HEK293 (cell line): Measurements from ENCODE around the gene SLC25A24.
"Not testable (repeated sequence)": the region's sequence is repeated elsewhere in the genome, so short reads cannot be mapped to it uniquely, and the experiment has no call there.

Experiments used
- CTCF ChIA-PET: fragments of 350-600 bp; formaldehyde crosslinking; extraction: SDS; loops from one replicate; lab custom pipeline; 2021; ENCODE audit warnings: antibody characterized with exemption; lab: Yijun Ruan, JAX
- POLR2A ChIA-PET: fragments of 300-600 bp; formaldehyde crosslinking; extraction: SDS; loops from one replicate; lab custom pipeline; 2020; ENCODE audit warnings: antibody characterized with exemption, inconsistent platforms; lab: Yijun Ruan, JAX
- H3K27ac ChIP-seq: fragments of 200-500 bp; sonication (Bioruptor generic); 2 replicates; pipeline ENCODE4 v1.5.1; 2014; ENCODE audit warnings: low read depth, low read length, control low read depth, inconsistent platforms; ENCODE audit errors: extremely low read depth
- H3K36me3 ChIP-seq, 2 experiments: fragments of 200-500 bp in 1 of 2; sonication (Bioruptor generic) in 1 of 2; 1 replicate in 1 of 2; 2 replicates in 1 of 2; pipeline ENCODE4 v1.5.1; 2014 to 2017; ENCODE audit warnings: inconsistent platforms in 2 of 2, low read length in 2 of 2; ENCODE audit not compliant: control insufficient read depth in 2 of 2, insufficient read depth in 1 of 2
- H3K4me1 ChIP-seq: fragments of 200-500 bp; sonication (Bioruptor generic); 2 replicates; pipeline ENCODE4 v1.5.1; 2014; ENCODE audit warnings: mild to moderate bottlenecking, low read length, inconsistent platforms; ENCODE audit not compliant: control insufficient read depth, insufficient read depth
- H3K4me3 ChIP-seq: 2 replicates; pipeline ENCODE4 v1.5.1; 2011; ENCODE audit warnings: low read depth, mild to moderate bottlenecking, control low read depth, low read length, moderate library complexity
- H3K9me3 ChIP-seq: fragments of 200-500 bp; sonication (Bioruptor generic); 2 replicates; pipeline ENCODE4 v1.5.1; 2014; ENCODE audit warnings: low read depth, low read length, inconsistent platforms; ENCODE audit not compliant: control insufficient read depth, insufficient read depth
- GLIS2 ChIP-seq: fragments of 450-650 bp; formaldehyde crosslinking; IDR thresholded peaks from 2 replicates; pipeline ENCODE4 v1.5.1; 2016; ENCODE audit warnings: missing biosample characterization, missing genetic modification characterization
- KLF1 ChIP-seq: fragments of 450-650 bp; formaldehyde crosslinking; IDR thresholded peaks from 2 replicates; pipeline ENCODE4 v1.5.1; 2016; ENCODE audit warnings: missing biosample characterization, missing genetic modification characterization
- KLF17 ChIP-seq: fragments of 450-650 bp; formaldehyde crosslinking; IDR thresholded peaks from 2 replicates; pipeline ENCODE4 v1.5.1; 2016; ENCODE audit warnings: missing biosample characterization, missing genetic modification characterization
- PRDM6 ChIP-seq: fragments of 450-650 bp; formaldehyde crosslinking; IDR thresholded peaks from 2 replicates; pipeline ENCODE4 v1.5.1; 2017; ENCODE audit warnings: missing biosample characterization, missing genetic modification characterization
- SP2 ChIP-seq: fragments of 450-650 bp; formaldehyde crosslinking; IDR thresholded peaks from 2 replicates; pipeline ENCODE4 v1.5.1; 2016; ENCODE audit warnings: missing biosample characterization, missing genetic modification characterization
- ZIC2 ChIP-seq: fragments of 450-650 bp; formaldehyde crosslinking; IDR thresholded peaks from 2 replicates; pipeline ENCODE4 v1.5.1; 2016; ENCODE audit warnings: missing biosample characterization, missing genetic modification characterization
- ZNF114 ChIP-seq: fragments of 450-650 bp; formaldehyde crosslinking; IDR thresholded peaks from 2 replicates; pipeline ENCODE4 v1.5.0; 2017; ENCODE audit warnings: missing biosample characterization, missing genetic modification characterization
- ZNF138 ChIP-seq: fragments of 450-650 bp; formaldehyde crosslinking; IDR thresholded peaks from 2 replicates; pipeline ENCODE4 v1.5.1; 2016; ENCODE audit warnings: missing biosample characterization, missing genetic modification characterization, borderline replicate concordance
- ZNF146 ChIP-seq: fragments of 450-650 bp; formaldehyde crosslinking; IDR thresholded peaks from 2 replicates; pipeline ENCODE4 v1.5.1; 2016; ENCODE audit warnings: missing biosample characterization, missing genetic modification characterization
- ZNF148 ChIP-seq: fragments of 450-650 bp; formaldehyde crosslinking; IDR thresholded peaks from 2 replicates; pipeline ENCODE4 v1.5.0; 2017; ENCODE audit warnings: missing biosample characterization, missing genetic modification characterization, borderline replicate concordance
- ZNF155 ChIP-seq: fragments of 450-650 bp; formaldehyde crosslinking; IDR thresholded peaks from 2 replicates; pipeline ENCODE4 v1.5.1; 2016; ENCODE audit warnings: missing biosample characterization, missing genetic modification characterization
- ZNF366 ChIP-seq: fragments of 450-650 bp; formaldehyde crosslinking; conservative IDR thresholded peaks from 2 replicates; pipeline ENCODE4 v1.5.1; 2016; ENCODE audit warnings: missing biosample characterization, missing genetic modification characterization
- ZNF560 ChIP-seq: fragments of 450-650 bp; formaldehyde crosslinking; IDR thresholded peaks from 2 replicates; pipeline ENCODE4 v1.5.1; 2017; ENCODE audit warnings: missing biosample characterization, missing genetic modification characterization, borderline replicate concordance
- ZNF654 ChIP-seq: fragments of 450-650 bp; formaldehyde crosslinking; IDR thresholded peaks from 2 replicates; pipeline ENCODE4 v1.5.1; 2016; ENCODE audit warnings: low read depth, missing biosample characterization, missing genetic modification characterization

Gene SLC25A24

GRCh38 chr1:108209456-108210108 lies 9.4 kb upstream of the SLC25A24 start:
- no peaks in the 10 kb centered on the region for H3K4me1 ChIP-seq
- no peak overlapping the region for H3K27ac ChIP-seq
- CTCF ChIA-PET: interaction anchor here (0.9 kb wide), 1 partner anchor 84 kb away, joined by 4 read pairs; no protein-coding TSS in a partner anchor
- no peaks in the 10 kb centered on the region for H3K9me3 ChIP-seq
- no peaks in the 10 kb centered on the region for H3K36me3 ChIP-seq
- TF ChIP-seq ZIC2 (peak; percentile 14; the same call in 1 of the 2 replicates), SP2 (tag by site-specific recombination) (no peak)
- TF ChIP-seq, all 188 proteins: peak for 1
- H3K4me3 ChIP-seq: no peak overlapping the region
- POLR2A ChIA-PET: interaction anchor here (2.9 kb wide), 1 partner anchor 9 kb away, joined by 13 read pairs; the partner anchor contains the start of gene SLC25A24

- no peak overlapping the region for H3K27ac ChIP-seq
- ChIA-PET POLR2A (interaction anchor here (2.9 kb wide), 1 partner anchor 8 kb away, joined by 13 read pairs; the partner anchor contains the start of gene SLC25A24), CTCF (interaction anchor here (0.9 kb wide), 1 partner anchor 84 kb away, joined by 4 read pairs; no protein-coding TSS in a partner anchor)
- no peaks in the 10 kb centered on the region for H3K4me1 ChIP-seq
- TF ChIP-seq KLF1 (0 out of 2 replicates have a peak, but pooled peaks have one; percentile 26), GLIS2 (tag by site-specific recombination) (no peak)
- no peak overlapping the region for H3K4me3 ChIP-seq
- H3K9me3 ChIP-seq: no peaks in the 10 kb centered on the region
- no peaks in the 10 kb centered on the region for H3K36me3 ChIP-seq
Observed at GRCh38 chr1:108208724-108209446, 8.7 kb upstream of the SLC25A24 start.

- H3K9me3 ChIP-seq, POLR2A ChIA-PET, H3K4me1 ChIP-seq, H3K36me3 ChIP-seq, H3K27ac ChIP-seq, H3K4me3 ChIP-seq: not testable (repeated sequence)
- peak; percentile 85 for TF ChIP-seq ZNF146 (tag by site-specific recombination)
- CTCF ChIA-PET: interaction anchor here (0.6 kb wide), 1 partner anchor 1156 kb away, joined by 4 read pairs; no protein-coding TSS in a partner anchor
Observed at GRCh38 chr1:108203582-108203981, 3.4 kb upstream of the SLC25A24 start.

- CTCF ChIA-PET: interaction anchor here (1.3 kb wide), 1 partner anchor 442 kb away, joined by 4 read pairs; no protein-coding TSS in a partner anchor
Observed at GRCh38 chr1:108201687-108202086, 1.5 kb upstream of the SLC25A24 start.

GRCh38 chr1:108200687-108201051 lies 526 bp upstream of the SLC25A24 start:
- H3K9me3 ChIP-seq: no peaks in the 10 kb centered on the region
- H3K36me3 ChIP-seq: peaks cover 0 to 18% of the 10 kb centered on the region in 2 experiments; a peak in 1 of 3 replicates
- no peaks in the 10 kb centered on the region for H3K4me1 ChIP-seq
- ChIA-PET POLR2A (interaction anchor here (1.0 to 1.8 kb wide), 8 partner anchors 9 to 842 kb away, joined by 3 to 13 read pairs (median 5); partner anchors contain the start of genes PRPF38B and WDR47), CTCF (interaction anchor here (0.6 to 1.3 kb wide), 5 partner anchors 12 to 443 kb away, joined by 3 to 5 read pairs (median 4); no protein-coding TSS in a partner anchor)
- no peak overlapping the region; the same call in 1 of the 2 replicates for H3K27ac ChIP-seq
- peak overlapping the region; percentile 87 for H3K4me3 ChIP-seq
- TF ChIP-seq KLF17 (no peak), ZNF148 (tag by site-specific recombination) (no peak), ZNF114 (no peak), ZNF560 (tag by site-specific recombination) (no peak), ZNF155 (no peak), ZNF138 (tag by site-specific recombination) (no peak), ZNF366 (peak; percentile 45; the same call in 1 of the 2 replicates)

More at GRCh38 chr1:108201687-108202086, 1.5 kb upstream of the SLC25A24 start:
- no peaks in the 10 kb centered on the region for H3K9me3 ChIP-seq
- TF ChIP-seq PRDM6 (tag by site-specific recombination) (0 out of 2 replicates have a peak, but pooled peaks have one; percentile 10), ZNF654 (tag by site-specific recombination) (no peak)
- TF ChIP-seq, all 188 proteins: peak for 1
- Histone ChIP-seq H3K4me3 (no peak overlapping the region), H3K27ac (no peak overlapping the region), H3K4me1 (no peaks in the 10 kb centered on the region), H3K36me3 (peaks cover 0 to 9% of the 10 kb centered on the region in 2 experiments; a peak in 1 of 3 replicates)
- POLR2A ChIA-PET: interaction anchor here (1.8 kb wide), 1 partner anchor 491 kb away, joined by 7 read pairs; the partner anchor contains the start of gene PRPF38B
